Left kidney (tissue), 1 donor: ENCODE measurements around the gene SLC9A3. TPM values are rescaled to one million over a fixed set of nuclear protein-coding genes. Genes with fewer than 3 reads are reported as not detected.

Source experiments
- polyA plus RNA-seq: library from polyadenylated mRNA; unstranded; fragments of 120-200 nt; gene quantifications from one replicate; pipeline ENCODE4 v1.2.1, GENCODE V29; 2013; ENCODE audit not compliant: insufficient read length

The SLC9A3 gene
- polyA plus RNA-seq, 1 donor: 60.6 TPM

Other genes with a start within 250 kb of the SLC9A3 start
- 5.9 TPM for gene AHRR, start 202.7 kb downstream of the SLC9A3 start, polyA plus RNA-seq
- 67.2 TPM for gene EXOC3, start 81.3 kb downstream of the SLC9A3 start, polyA plus RNA-seq
- gene CEP72, start 87.9 kb upstream of the SLC9A3 start, polyA plus RNA-seq: 12.6 TPM
- gene TPPP, start 168.9 kb upstream of the SLC9A3 start, polyA plus RNA-seq: 7.3 TPM